Activated CD4-positive, alpha-beta T cell treated with anti-CD3 and anti-CD28 coated beads for 24 hours (primary cell): Measurements from ENCODE around the gene CC2D2B.
"Not testable (repeated sequence)": the region's sequence is repeated elsewhere in the genome, so short reads cannot be mapped to it uniquely, and the experiment has no call there.

ENCODE experiments used
- DNase-seq, 2 donors: peaks; one replicate each; pipeline ENCODE4 v3.0.0-alpha.2; 2020; ENCODE audit warnings: low read depth in 2 of 2

CC2D2B gene

GRCh38 chr10:96023168-96023567 is 115.4 kb downstream of the CC2D2B start:
- no peak for DNase-seq

GRCh38 chr10:96025566-96025965 is 117.8 kb downstream of the CC2D2B start:
- DNase-seq = no peak

- no peak for DNase-seq
These were observed 126.8 kb downstream of the CC2D2B start for GRCh38 chr10:96034625-96035024.

- no peak for DNase-seq
These were observed 131.0 kb downstream of the CC2D2B start for GRCh38 chr10:96038476-96039387.

GRCh38 chr10:96041146-96041545 is 133.4 kb downstream of the CC2D2B start:
- DNase-seq = no peak

DNA sequence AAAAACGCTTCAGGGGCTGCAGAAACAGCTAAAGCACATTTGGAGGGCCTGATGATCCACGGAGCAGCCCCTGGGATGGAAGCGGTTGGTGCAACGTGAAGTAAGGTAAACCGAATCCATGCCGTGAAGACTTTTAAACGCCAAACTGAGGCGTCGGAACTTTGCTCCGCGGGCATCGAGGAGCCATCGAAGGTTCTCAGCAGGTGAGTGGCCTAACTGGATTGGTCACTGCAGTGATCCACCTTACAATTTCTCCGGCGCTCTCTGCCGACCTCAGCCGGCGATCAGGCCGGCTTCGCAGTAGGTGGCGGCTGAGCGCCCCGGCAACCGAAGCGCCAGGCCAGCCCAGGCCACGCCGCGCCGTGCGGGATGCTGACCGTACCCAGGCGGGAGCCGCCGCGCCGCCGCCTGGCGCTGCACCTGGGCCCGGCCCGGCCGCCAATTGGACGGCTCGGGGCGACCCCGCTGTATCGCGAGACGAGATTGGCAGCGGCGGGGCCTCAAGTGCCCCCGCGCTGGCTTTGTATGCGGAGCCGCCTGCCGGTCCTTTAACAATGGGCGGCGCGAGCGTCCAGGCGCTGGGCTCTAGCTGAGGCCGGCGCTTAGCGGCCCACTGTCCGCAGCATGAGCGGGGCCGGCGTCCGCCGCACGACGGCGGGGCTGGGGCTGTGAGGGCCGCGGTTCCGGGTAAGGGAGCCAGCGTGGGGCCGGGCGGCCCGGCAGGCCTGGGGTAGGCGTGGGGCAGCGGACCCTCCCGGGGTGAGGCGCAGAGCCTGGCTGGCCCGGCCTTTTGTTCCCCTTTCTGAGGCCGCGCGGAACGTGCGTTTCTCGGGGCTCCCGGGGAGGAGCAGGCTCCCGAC is 135.5 kb downstream of the CC2D2B start, which contains the start of gene CCNJ:
CCNJ (plus strand) TSS at position 551 of the 860 bp plus-strand sequence. CDS start 811 bp downstream, outside the sequence.
- peak; percentile 69 to 74 for DNase-seq

DNA sequence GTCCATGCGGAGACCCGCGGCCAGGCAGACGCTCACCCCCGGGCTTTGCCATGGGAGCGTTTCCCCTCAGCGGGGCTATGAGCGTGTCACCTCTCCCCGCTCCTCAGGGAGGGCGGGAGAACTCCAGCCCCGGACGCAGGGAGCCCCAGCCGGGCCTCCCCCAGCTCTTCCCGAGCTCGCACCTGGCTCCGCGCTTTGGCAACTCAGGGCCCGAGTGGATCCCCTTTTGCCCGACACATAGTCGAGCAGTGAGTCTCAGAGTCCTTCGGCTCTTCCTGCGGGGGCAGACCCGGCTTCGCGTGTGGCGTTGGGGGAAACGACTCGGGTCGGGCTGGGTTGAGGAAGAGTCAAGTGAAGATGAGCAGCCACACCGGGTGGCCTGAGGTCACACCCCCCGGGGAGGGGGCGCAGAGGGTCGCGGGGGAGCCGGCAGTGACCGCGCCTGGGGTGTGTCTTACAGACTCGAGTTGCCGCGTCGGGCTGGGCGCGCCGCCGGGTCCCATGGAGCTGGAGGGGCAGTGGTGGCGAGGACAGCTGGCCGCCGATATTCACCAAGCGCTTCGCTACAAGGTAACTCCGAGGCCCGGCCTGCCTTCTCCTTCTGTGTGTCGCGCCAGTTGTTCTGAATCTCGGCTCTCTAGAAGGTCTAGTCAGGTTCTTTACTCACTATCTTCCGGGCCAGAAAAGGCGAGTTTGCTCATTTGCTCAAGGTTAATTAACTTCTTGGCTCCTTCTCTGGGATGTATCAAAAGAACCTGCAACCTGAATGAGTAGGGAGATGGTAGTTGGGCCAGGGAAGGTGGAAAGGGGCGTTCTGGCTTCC is 136.3 kb downstream of the CC2D2B start:
- DNase-seq = peak in 1 of 2 donors; percentile 11

- DNase-seq = no peak
These were observed 137.0 kb downstream of the CC2D2B start for GRCh38 chr10:96044736-96045135.

DNA sequence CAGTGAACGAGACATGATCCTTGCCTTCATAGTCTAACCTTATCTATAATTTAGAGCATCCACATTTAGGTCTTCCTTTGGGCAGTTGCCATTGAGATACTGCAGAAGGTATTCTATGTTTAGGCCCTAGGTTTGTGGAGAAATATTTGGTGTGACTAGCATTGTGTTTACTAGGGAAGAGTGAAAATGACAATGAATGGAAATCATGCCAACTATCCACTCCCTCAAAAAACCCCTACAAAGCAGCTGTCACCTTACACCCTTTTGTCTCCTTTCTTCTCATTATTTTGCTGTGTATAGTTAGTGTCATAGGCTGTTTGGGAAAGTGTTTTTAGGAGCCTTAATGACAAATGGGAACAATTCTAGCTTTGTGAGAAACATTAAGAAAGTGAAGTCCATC is 138.8 kb downstream of the CC2D2B start:
- no peak for DNase-seq

DNA sequence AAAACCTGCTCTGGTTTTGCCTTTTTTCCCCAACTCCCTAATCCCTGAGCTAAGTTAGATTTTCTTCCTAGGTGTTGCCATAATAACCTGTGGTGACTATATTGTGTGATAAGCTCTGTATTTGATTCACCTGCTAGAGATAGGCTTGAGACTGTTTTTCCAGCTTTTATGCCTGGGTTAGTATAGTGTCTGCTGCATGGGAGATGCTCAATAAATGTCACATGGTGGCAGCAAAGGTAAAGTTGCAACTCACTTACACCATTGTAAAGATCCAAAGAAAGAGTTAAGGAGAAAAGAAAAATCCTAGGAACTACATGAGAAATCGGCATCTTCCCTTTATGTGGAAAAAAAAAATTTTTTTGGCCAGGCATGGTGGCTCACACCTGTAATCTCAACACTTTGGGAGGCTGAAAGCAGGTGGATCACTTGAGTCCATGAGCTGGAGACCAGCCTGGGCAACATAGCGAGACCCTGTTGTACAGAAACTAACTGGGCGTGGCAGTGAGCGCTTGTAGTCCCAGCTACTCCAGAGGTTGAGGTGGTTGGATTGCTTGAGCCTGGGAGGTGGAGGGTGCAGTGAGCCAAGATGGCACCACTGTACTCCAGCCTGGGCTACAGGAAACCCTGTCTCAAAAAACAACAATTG is 139.4 kb downstream of the CC2D2B start:
- no peak for DNase-seq

DNA sequence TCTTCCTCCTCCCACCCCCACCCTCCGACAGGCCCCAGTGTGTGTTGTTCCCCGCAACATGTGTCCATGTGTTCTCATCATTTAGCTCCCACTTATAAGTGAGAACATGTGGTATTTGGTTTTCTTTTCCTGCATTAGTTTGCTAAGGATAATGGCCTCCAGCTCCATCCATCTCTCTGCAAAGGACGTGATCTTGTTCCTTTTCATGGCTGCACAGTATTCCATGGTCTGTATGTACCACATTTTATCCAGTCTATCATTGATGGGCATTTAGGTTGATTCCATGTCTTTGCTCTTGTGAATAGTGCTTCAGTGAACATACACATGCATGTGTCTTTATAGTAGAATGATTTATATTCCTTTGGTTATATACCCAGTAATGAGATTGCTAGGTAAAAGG is 140.2 kb downstream of the CC2D2B start:
- DNase-seq = not testable (repeated sequence)

DNA sequence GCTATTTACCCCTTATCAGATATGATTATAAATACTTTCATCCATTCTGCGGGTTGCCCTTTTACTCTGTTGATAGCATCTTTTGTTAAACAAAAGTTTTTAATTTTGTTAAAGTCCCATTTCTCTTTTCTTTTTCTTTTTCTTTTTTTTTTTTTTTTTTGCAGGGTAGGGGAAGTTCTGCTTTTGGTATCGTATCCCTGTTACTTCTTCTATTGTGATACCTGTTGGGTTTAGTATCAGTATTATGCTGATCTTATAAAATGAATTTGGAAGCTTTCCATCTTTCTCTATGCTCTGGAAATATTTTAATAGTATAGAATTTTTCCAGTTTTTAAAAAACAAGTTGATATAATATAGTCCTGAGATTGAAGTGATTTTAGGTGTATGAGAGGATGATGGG is 141.6 kb downstream of the CC2D2B start:
- DNase-seq = no peak

DNA sequence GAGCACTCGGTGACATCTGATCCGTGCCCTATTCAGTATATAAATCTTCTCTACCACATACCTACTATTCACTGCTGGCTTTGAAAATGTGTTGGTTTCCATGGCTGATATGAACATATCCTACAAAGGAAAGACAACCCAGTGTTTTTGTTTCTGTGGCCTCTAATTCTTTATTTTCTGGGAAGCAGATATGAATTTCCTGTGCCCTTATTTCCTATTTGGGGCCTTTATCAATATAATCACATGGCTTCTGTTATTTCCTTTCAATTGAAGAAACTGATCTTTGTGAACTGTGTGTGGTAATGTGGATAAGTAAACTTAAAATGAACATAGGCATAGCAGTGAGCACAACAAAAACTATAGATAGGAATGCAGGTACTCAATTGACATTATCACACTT is 146.2 kb downstream of the CC2D2B start:
- DNase-seq = no peak

- no peak for DNase-seq
These were observed 149.0 kb downstream of the CC2D2B start for GRCh38 chr10:96056787-96057186.

DNA sequence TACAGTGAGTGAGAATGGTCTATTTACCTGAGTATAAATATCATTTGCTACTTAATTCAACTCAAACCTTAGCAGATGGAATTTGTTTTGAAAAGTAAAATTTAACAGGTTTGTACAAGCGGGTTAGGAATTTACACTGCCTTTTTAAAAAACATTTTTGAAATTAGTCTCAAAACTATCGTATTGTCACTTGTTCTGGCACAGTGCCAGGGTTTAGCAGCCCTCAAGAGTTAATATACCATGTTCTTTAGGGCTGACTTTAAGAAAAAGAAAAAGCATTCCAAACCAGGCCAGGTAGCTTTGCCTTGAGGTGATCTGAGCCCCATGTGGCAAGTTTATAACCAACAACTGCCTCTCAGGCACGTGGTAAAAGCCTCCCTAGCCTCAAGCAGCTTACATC is 153.5 kb downstream of the CC2D2B start:
- DNase-seq = no peak

DNA sequence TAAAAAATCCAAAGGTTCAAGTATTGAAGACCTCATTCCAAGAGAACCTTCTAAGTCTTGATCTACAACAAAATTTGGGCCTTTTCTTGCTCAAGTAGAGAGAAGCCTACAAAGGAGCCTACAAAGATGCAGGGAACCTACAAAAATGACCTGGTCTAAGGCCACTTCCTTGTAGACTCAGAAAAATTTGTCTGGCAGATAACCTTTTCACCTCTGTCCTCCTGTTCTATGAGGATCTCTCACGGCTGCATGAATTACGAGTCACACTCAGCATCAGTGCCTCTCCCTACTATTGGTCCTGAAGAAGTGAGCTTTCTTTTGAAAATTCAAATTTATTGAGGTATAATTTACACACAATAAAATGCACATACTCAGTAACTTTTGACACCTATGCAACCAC is 164.9 kb downstream of the CC2D2B start:
- DNase-seq = no peak

GRCh38 chr10:96073722-96074121 is 165.9 kb downstream of the CC2D2B start:
- DNase-seq = no peak

- DNase-seq = no peak
These were observed 167.0 kb downstream of the CC2D2B start for GRCh38 chr10:96074776-96075175.

DNA sequence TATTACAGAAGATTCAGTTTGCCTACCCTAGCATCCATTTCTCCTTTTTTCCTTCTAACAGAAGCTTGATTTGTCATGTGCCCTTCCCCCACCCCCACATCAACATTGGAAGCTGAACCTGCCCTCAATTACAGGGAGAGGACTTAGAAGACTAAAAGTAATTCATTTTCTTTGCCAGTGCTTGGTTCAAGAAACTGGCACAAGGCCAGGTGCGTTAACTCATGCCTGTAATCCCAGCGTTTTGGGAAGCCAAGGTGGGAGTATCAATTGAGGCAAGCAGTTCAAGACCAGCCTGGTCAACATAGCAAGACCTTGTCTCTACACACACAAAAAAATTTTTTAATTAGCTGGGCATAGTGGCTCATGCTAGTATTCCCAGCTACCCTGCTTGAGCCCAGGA is 168.2 kb downstream of the CC2D2B start:
- no peak for DNase-seq

DNA sequence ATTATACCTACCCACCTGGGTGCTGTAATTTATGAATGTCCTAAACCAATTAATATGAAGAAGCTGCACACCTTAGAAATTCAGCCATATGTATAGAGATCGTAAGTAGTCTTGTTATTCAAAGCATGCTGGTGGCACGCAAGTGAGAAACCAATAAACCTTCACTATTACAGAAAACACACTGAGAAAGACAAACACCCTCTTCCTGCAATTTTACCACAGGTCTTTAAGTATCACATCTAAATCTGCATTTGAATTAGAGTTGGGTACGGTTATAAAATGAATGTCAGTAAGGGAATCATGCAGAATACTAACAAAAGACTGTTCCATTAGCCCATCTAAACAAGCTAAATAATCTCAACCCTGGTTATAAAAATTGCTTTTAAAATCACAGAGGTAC is 169.4 kb downstream of the CC2D2B start:
- DNase-seq = no peak

DNA sequence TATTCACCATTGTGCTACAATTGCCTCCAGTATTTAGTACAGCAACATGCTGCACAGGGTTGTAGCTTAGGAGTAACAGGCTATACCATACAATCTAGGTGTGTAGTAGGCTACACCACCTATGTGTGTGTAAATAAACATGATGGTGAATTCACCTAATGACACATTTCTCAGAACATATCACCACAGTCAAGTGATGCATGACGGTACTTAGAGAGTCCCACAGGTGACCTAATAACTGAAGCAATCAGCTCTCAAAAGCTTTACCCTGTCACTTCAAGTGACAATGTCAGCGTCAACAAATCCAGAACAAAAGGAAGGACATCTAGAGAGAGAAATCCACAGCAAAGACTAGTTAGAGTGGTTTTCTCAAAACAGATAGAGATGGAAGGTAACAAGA is 174.4 kb downstream of the CC2D2B start:
- DNase-seq = no peak
